NK-92 (cell line): ENCODE results near the gene GSG1L.

Experiments used
- DNase-seq: peaks from one replicate; lab custom pipeline; 2025; ENCODE audit not compliant: unreplicated experiment; lab: John Stamatoyannopoulos, UW

Gene GSG1L

DNA sequence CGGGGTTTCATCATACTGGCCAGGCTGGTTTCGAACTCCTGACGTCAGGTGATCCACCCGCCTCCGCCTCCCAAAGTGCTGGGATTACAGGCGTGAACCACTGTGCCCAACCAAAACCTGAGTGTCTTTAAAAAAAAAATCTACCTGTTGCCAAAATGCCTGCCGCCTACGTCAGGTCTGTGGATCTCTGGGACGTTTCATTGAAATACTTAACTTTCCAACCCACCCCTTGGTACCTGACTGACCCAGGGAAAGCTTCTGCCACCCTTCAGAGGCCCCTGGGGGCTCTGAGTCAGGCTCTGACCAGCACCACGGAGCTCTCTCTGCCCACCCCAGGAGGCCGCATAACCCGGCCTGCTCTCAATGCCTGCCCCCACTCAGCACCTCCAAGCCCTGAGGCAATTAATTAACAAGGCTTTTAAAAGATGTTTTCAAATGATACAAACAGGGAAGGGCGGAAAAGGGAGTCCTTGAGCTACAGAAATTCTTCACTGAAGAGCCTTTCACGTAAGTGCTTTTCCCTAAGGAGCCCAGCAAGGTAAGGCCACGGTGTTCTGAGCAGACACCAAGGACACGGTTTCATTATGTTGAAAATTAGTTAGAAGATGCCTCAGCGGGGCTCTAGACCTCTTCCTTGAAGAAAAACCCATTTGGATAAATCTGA, 29.3 kb upstream of the GSG1L start:
- no peak for DNase-seq

DNA sequence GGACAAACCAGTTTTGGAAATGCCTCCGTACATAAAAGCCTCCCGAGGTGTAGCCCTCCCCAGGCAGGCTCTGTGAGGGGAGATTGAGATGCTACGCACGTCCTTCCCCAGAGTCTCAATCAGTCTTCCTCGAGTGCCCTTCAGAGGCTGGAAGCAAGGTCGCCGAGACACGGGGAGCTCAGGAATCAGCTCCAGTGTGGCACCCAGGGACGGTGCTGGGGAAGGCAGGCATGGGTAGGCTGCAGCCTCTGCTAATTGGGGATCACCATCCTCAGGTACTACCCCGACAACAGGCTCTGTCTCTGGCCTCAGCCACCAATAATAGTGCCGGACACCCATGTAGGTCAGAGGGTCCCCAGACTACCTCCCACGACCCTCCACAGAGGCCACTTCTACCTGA, 28.1 kb upstream of the GSG1L start:
- no peak for DNase-seq

DNA sequence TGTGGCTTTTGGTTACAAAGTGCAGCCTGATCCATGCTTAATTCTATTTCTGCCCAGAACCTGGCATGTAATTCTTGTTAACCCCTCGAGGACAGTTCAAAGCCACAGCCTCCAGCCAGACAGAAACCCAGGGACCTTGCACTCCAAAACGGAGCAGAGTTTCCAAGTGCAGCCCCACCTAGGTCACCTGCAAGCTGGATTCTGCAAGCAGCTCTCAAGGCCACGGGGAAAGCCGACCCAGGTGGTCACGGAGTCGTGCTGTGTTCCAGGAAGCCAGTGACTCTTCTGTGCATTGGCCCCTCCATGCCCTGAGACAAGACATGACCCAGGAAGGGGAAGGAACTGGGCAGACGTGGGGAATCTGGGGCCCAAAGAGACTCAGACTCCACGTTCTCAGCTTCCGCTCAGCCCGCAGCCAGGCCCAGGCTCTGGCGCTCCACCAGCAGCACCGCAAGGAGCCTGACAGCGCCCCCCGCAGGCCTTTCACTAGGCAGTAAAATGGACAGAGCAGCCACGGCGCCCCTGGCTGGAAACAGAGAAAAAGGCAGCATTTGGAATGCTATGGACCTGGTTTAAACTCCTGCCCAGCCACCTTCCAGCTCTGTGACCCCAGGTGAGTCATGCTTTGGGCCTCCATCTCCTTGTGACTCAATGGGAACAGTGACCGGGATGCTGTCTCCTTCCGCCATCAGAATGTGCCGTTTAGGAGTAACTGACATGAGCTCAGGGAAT, 27.3 kb upstream of the GSG1L start:
- no peak for DNase-seq

DNA sequence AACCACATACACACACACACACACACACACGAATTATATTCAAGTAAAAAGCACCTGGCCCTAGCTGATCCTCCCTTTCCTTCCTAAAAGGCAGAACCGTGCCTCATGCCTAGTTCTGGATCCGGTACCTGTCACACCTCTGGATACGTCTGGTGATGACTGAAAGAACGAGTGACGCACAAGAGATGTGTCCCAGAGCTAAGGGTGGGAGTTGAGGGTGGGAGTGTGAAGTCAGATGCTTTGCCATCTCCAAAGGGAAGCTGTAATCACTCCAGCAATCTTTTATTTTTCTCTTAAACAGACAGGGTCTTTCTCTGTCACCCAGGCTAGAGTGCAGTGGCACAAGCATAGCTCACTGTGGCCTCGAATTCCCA, 26.5 kb upstream of the GSG1L start:
- no peak for DNase-seq

DNA sequence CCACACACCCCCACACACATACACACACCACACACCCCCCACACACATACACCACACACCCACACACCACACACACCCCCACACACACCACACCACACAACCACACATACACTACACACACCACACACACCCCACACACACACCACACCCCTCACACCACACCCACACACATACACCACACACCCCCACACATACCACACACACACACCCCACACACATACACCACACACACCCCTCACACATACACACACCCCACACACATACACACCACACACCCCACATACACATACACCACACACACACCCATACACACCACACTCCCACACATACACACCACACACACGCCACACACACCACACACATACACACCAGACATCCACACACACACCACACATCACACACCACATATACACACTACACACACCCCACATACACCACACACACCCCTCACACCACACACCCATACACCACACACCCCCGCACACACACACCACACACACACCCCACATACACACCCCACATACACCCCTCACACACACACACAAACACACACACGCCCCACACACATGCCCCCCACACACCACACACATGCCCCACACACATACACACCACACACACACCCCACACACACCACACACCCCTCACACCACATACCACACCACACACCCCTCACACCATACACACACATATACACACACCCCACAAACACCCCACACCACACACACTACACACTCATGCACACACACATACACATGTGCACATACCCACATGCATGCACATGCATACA, 25.9 kb upstream of the GSG1L start:
- DNase-seq, result no peak

DNA sequence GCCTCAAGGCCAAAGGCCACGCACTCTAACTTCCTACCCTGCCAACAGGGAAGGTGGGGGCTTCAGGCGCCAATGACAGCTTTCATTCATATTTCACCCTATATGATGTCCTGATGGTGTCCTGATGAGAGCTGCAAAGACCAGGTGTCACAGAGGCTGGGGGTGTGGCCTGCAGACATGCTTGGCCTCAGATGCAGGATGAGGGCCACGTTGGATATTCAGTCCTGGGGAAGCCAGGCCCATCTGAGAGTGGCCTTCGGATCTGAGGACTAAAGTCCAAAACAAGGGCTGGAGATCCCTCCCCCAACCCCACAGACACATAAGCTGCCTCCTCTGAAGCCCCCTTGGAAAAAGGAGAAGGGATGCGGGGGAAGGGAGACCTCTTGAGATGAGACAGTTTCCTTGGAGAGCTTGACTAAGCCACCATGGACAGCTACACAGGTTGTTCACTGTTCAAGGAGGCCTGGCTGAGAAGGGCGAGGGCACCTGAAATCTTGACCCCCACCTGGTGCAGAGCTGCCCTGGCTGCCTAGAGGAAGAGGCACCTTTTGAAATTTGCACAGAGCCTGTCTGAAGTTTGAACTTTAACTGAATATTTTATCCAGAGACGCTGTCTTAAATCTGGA, 24.3 kb upstream of the GSG1L start:
- DNase-seq, result no peak

DNA sequence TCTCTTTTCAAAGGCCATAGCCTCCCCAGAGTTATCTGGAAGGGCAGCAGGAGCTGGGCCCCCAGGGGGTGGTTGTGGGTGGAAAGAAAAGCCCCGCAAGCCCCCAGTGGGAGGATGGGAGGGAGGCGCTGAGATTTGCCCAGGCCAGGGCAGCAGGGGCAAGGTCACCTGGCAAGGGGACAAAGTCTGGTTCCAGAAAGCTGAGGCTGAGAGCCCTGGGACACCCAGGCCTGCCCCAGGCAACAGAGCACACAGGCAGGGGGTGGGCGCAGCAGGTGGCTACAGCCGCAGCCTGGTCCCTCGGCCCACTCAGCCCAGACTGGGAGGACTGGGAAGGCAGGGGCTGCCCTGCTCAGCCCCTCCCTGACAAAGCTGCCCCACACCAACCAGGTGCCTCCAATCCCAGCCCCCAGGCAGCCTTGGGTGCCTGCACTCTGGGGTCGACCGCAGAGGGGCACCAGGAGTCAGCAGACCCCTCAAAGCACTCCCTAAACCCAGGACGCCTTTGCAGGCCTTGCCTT, 23.7 kb upstream of the GSG1L start:
- DNase-seq, result no peak

DNA sequence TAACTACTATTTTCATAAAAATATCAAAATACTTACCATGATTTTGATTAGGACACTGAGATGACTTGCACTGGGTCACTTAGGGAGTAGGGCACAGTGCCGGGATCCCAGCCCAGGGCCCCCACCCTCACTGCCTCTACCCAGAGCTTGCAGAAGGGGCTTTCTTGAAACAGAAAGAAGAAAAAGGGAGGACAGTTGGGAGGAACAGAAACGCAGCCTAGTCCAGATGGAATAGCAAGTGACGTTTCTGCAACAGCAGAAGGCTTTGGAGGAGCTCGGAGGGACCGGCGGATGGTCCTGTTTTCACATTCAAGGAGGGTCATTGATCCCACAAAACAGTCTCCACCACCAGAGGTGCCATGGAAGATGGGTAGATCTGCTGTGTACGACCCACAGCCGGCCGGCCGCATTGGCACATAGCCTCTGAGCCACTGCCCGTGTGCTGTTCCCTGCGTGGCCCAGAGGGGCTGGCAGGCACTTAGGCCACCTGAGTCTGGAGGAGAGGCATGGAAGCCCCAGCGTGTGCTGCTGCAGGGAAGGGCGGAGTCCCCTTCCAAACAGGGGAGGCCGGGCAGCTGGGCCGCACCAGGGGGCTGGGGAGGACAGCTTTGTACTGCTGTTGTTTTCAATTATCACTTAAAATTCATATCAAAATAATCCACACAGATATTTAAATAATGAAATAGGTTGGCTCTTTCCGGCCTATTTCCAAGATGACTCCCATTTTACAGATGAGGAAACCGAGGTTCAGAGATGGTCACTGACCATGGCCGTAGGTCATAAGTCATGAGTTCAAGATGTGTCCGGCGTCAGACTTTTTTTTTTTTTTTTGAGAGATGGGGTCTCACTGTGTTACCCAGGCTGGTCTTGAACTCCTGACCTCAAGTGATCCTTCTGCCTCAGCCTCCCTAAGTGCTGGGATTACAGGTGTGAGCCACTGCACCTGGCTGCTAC, 22.9 kb upstream of the GSG1L start:
- DNase-seq, result no peak

DNA sequence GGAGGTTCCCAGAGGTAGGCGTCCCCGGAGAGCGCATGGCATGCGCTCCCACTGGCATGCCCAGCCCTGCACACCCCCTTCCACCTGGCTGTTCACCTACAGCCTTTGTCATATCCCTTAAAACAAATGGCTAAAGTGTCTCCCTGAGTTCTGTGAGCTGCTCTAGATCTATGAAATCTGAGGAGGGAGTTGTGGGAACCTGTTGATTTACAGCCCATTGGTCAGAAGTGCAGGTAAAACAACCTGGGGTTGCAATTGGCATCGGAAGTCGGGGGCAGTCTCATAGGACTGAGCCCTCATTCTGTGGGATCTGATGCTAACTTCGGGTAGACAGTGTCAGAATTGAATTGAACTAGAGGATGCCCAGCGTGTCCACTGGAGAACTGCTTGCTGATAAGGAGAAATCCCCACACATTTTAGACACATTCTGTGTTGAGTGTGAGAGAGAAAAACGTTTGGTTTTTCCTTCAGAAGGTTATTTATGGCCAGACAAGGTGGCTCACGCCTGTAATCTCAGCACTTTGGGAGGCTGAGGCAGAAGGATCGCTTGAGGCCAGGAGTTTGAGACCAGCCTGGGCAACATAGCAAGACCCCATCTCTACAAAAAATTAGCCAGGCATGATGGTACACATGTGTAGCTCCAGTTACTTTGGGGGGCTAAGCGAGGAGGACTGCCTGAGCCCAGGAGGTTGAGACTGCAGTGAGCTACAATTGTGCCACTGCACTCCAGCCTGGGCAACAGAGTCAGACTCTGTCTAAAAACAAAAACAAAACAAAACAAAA, 22.1 kb upstream of the GSG1L start:
- no peak for DNase-seq

DNA sequence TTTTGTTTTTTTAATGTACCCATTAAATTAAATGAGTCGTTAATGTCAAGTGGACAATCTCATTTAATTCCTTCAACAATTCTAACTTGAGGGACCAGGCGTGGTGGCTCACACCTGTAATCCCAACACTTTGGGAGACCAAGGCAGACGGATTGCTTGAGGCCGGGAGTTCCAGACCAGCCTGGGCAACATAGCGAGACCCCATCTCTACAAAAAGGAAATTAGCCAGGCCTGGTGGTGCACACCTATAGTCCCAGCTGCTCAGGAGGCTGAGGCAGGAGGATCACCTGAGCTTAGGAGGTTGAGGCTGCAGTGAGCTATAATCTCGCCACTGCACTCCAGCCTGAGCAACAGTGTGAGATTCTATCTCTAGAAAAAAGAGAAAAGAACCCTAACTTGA, 20.7 kb upstream of the GSG1L start:
- DNase-seq, result no peak

DNA sequence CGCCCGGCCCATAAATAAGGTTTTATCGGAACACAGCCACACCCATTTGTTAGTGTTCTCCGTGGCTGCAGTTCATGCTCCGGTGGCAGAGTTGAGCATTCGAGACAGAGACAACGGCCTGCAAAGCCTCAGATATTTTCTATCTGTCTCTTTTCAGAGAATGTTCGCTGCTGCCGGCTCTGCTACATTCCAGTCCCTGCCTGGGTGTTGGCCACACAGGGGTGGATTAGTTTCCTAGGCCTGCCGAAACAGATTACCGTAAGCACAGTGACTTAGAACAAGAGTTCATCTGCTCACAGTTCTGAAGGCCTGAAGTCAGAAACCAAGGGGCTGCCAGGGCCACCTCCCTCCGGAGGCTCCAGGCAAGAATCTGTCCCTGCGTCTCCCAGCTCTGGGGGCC, 19.1 kb upstream of the GSG1L start:
- DNase-seq, result no peak

DNA sequence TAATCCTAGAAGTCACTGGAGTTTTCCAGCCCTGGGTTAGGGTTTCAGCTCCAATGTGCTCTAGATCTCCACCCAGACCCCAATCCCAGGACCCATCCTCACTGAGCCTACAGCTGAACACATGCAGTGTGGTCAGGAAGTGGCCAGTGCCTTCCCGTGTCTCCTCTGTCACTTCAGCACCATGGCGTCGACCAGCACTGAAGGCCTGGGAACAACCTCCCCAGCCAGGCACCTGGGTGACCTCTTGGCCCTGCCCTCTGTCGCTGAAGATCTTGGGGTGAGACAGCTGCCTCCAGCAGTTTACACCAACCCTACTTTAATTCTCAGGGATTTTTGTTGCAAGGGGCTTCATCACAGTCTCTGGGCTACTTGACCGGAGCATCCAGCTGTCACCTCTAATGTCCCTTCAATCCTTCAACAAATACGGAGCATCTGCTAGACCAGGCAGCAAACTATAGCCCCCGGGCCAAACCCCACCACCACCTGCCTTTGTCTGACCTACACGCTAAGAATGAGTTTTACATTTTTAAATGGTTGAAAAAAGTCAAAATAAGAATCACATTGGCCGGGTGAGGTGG, 18.0 kb upstream of the GSG1L start:
- DNase-seq, result no peak

DNA sequence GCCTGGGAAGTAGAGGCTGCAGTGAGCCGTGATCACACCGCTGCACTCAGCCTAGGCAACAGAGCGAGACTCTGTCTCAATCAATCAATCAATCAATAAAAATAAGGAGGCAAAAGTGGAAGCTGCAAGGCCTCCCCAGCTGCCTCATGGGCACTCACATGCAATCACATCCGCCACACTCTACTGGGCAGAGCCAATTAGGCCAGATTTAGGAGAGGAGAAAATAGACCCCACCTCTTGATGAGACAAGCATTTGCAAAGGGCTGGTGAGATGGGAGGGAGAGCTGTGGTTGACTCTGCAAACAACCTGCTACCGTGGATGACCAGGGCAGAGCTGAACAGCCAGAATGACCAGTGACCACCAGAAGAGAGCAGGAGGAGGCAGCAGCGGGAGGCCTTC, 14.7 kb upstream of the GSG1L start:
- no peak for DNase-seq

DNA sequence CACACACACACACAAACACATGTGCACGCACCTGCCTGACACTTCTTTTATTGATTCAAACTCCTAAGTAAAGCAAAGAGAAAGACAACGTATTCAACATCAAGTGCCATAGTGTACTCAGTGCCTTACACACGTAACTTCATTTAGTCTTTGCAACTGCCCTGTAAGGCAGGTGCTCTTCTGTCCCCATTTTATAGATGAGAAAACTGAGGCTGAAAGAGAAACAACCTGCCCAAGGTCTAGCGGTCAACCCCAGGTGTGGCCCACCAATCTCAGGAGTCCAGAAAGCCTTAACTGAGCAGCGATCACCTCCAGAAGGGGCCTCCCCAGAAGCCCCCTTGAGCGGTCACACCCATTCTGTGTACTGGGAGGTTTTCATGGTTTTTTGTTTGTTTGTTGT, 10.3 kb upstream of the GSG1L start:
- DNase-seq, result no peak

DNA sequence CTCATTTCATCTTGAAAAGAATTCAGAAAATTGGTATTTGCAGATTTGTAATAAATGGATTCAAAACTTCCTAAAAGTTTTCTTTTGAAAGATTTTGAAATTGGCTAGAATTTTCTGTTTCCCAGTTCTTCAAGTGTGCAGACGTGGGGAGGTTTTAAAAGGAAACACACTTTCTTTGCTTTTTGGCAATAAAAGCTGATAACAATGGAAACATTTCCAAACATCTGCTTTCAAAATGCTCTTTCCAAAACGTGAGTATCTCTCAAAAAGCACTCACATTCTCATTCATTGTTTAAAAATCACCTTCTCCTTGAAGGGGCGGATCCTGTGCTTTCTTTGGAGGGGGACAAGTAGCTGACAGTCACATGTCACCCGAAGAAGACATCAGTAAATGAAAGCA, 8.6 kb upstream of the GSG1L start:
- no peak for DNase-seq

DNA sequence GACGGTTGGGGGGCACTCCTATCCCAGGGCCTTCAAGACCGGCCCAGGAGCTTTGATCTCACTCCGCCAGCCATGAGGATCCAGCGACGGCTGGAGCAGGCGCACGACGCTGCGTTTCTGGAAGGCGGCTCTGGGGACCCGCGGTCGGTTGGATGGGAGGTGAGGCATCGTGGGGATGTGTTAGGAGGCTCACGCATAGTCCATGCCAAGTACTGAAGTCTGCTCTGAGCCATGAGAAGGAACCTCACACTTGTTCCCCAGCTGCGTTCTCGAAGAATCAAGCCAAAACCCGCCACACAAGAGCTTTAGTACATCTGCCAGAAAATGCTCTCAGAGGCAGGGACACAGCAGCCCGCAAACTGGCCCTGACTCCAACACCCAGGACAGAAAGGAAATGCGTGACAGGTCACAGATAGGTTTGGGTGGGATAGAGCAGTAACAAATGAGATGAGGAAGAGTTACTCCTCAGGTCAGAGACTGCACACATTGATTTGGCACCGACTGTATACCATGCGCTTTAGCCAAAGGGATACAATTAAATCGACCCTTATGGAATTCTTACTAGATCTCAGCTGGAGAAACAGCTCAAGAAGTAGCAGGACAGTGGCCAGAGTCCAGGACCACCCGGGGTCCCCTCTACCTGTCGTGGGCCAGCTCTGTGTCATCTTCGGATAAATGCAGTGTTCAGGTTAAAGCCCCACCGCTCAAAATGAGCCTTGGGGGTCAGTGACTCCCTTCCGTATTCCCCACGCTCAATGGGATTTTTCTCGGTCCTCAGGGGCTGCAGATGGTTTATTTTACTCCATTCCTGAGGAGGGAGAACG, 6.7 kb upstream of the GSG1L start:
- no peak for DNase-seq

DNA sequence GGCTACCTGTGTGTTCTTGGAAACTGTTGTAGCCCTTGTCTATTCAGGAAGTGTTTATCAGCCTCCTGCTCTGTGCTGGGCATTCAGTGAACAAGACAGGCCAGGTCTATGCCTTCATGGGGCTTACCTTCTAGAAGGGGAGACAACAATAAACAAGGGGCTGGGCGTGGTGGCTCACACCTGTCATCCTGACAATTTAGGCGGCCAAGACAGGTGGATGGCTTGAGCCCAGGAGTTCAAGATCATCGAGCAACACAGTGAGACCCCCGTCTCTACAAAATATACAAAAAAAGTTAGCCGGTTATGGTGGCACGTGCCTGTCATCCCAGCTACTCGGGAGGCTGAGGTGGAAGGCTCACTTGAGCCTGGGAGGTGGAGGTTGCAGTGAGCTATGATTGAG, 5.5 kb upstream of the GSG1L start:
- DNase-seq, result no peak

DNA sequence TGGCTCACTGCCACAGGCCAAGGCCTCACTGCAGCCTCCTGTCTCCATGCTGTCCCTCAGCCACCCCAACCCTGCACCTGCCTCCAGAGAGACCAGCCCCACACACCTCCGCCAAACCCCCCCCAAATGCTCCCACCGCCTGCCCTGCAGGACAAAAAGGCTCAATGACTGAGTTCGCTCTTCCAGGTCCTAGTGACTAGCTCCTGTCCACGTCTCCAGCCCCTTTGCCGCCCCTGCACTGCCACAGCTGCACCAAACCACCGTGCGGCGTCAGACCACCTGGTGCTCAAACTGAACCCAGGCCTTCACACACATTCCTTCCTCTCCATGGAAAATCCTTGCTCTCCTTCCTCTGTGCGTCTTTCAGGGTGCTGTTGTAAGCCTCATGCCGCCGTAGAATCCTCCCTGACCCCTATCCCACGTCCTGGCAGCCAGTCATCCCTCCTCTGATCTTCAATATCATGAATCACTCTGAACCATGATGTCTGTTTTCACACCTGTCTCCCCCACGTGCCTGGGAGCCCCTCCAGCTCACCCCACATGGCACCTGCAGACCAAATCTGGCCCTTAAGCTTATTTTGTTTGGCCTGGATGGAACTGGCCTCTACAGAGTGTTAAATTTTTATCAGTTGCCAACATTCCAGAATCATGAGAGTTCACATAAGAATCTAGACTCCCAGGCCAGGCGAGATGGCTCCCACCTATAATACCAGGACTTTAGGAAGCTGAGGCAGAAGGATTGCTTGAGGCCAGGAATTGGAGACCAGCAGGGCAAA, 4.3 kb upstream of the GSG1L start:
- no peak for DNase-seq
